WTC11 (cell line): ENCODE data around the gene BCL7A. TPM values are rescaled to one million over a fixed set of nuclear protein-coding genes. Genes with fewer than 3 reads are reported as not detected.

Experiments used
- ATAC-seq: fragments of 200-7000 bp; cut with Tn5 transposase; 2 replicates; pipeline ENCODE4 v1.10.0; 2021; ENCODE audit warnings: mild to moderate bottlenecking, moderate library complexity
- CTCF ChIA-PET: fragments of 300-600 bp; sonication (Branson Sonifier 250); formaldehyde crosslinking; loops from one replicate; lab custom pipeline; 2021; ENCODE audit warnings: antibody characterized with exemption; lab: Charles Lee
- POLR2A ChIA-PET: fragments of 350-600 bp; sonication (Branson Sonifier 250); formaldehyde crosslinking; loops from one replicate; lab custom pipeline; 2021; ENCODE audit warnings: antibody characterized with exemption; lab: Charles Lee
- DNase-seq: peaks from one replicate; pipeline ENCODE4 v3.0.0; 2021; ENCODE audit warnings: low spot score
- H3K27ac Mint-ChIP-seq: 2 replicates; pipeline ENCODE4 v1.8.0; 2021; ENCODE audit warnings: mixed read lengths
- H3K27me3 Mint-ChIP-seq: 2 replicates; pipeline ENCODE4 v1.8.0; 2021; ENCODE audit warnings: low read depth, mild to moderate bottlenecking, moderate library complexity, mixed read lengths
- H3K36me3 Mint-ChIP-seq: 2 replicates; pipeline ENCODE4 v1.8.0; 2021; ENCODE audit warnings: mixed read lengths
- H3K4me1 Mint-ChIP-seq: 2 replicates; pipeline ENCODE4 v1.8.0; 2022; ENCODE audit warnings: mixed read lengths
- H3K4me3 Mint-ChIP-seq: 2 replicates; pipeline ENCODE4 v1.8.0; 2021; ENCODE audit warnings: mild to moderate bottlenecking, moderate library complexity, mixed read lengths
- H3K9me3 Mint-ChIP-seq: 2 replicates; pipeline ENCODE4 v1.8.0; 2021; ENCODE audit warnings: mixed read lengths
- CBFB ChIP-seq: sonication (generic); formaldehyde crosslinking; IDR thresholded peaks from 2 replicates; pipeline ENCODE4 v1.8.1; 2022; ENCODE audit warnings: mild to moderate bottlenecking, low read depth, missing genetic modification reagents
- CREM ChIP-seq: sonication (generic); formaldehyde crosslinking; IDR thresholded peaks from 2 replicates; pipeline ENCODE4 v1.8.1; 2022; ENCODE audit warnings: mild to moderate bottlenecking, missing genetic modification reagents, moderate library complexity
- EMX1 ChIP-seq: fragments of 250-450 bp; sonication (Bioruptor Pico); IDR thresholded peaks from 2 replicates; pipeline ENCODE4 v1.8.0; 2021; ENCODE audit warnings: mild to moderate bottlenecking
- FOXP4 ChIP-seq: sonication (generic); formaldehyde crosslinking; IDR thresholded peaks from 2 replicates; pipeline ENCODE4 v1.8.0; 2022; ENCODE audit warnings: mild to moderate bottlenecking, missing genetic modification reagents
- GTF2I ChIP-seq: fragments of 250-450 bp; sonication (Bioruptor Pico); conservative IDR thresholded peaks from 2 replicates; pipeline ENCODE4 v1.4.0; 2021; ENCODE audit warnings: mild to moderate bottlenecking
- NFYB ChIP-seq: sonication (generic); formaldehyde crosslinking; conservative IDR thresholded peaks from 2 replicates; pipeline ENCODE4 v1.8.0; 2022; ENCODE audit warnings: low read depth, missing genetic modification reagents
- NR1H2 ChIP-seq: sonication (generic); formaldehyde crosslinking; IDR thresholded peaks from 2 replicates; pipeline ENCODE4 v1.9.0; 2021; ENCODE audit warnings: mild to moderate bottlenecking, moderate library complexity, missing genetic modification reagents
- OVOL2 ChIP-seq: fragments of 250-450 bp; sonication (Bioruptor Pico); IDR thresholded peaks from 2 replicates; pipeline ENCODE4 v1.9.0; 2021; ENCODE audit warnings: mild to moderate bottlenecking, borderline replicate concordance
- RORB ChIP-seq: fragments of 250-450 bp; sonication (Bioruptor Pico); IDR thresholded peaks from 2 replicates; pipeline ENCODE4 v1.9.0; 2021; ENCODE audit warnings: mild to moderate bottlenecking
- TCF7 ChIP-seq: sonication (generic); formaldehyde crosslinking; IDR thresholded peaks from 2 replicates; pipeline ENCODE4 v1.8.0; 2022; ENCODE audit warnings: mild to moderate bottlenecking, low read depth, missing genetic modification reagents, moderate library complexity
- TEAD1 ChIP-seq: sonication (generic); formaldehyde crosslinking; IDR thresholded peaks from 2 replicates; pipeline ENCODE4 v1.8.0; 2022; ENCODE audit warnings: mild to moderate bottlenecking, missing genetic modification reagents
- TEAD4 ChIP-seq: sonication (generic); formaldehyde crosslinking; IDR thresholded peaks from 2 replicates; pipeline ENCODE4 v1.8.0; 2022; ENCODE audit warnings: mild to moderate bottlenecking, missing genetic modification reagents
- USF1 ChIP-seq: sonication (generic); formaldehyde crosslinking; IDR thresholded peaks from 2 replicates; pipeline ENCODE4 v1.8.0; 2022; ENCODE audit warnings: mild to moderate bottlenecking, missing genetic modification reagents
- ZMAT4 ChIP-seq: fragments of 250-450 bp; sonication (Bioruptor Pico); IDR thresholded peaks from 2 replicates; pipeline ENCODE4 v1.9.0; 2021; ENCODE audit warnings: mild to moderate bottlenecking
- ZNF317 ChIP-seq: sonication (generic); formaldehyde crosslinking; IDR thresholded peaks from 2 replicates; pipeline ENCODE4 v1.8.1; 2023; ENCODE audit warnings: low read depth, mild to moderate bottlenecking, moderate library complexity, missing genetic modification reagents, borderline replicate concordance
- ZNF416 ChIP-seq: fragments of 250-450 bp; sonication (Bioruptor Pico); IDR thresholded peaks from 2 replicates; pipeline ENCODE4 v1.9.0; 2021; ENCODE audit warnings: mild to moderate bottlenecking, inconsistent platforms
- ZSCAN18 ChIP-seq: fragments of 250-450 bp; sonication (Bioruptor Pico); IDR thresholded peaks from 2 replicates; pipeline ENCODE4 v2.1.2; 2022; ENCODE audit warnings: mild to moderate bottlenecking, moderate library complexity
- total RNA-seq: library from RNA; stranded (reverse); gene quantifications from 3 replicates; pipeline ENCODE4 v1.2.3, GENCODE V29; 2021
- TF ChIP-seq, protein P1 (sequence below): sonication (generic); formaldehyde crosslinking; IDR thresholded peaks from 2 replicates; pipeline ENCODE4 v1.8.0; 2022; ENCODE audit warnings: mild to moderate bottlenecking, missing genetic modification reagents
- TF ChIP-seq, protein P2 (sequence below): fragments of 200-600 bp; IDR thresholded peaks from 2 replicates; pipeline ENCODE4 v1.8.0; 2022; ENCODE audit warnings: antibody characterized with exemption
- TF ChIP-seq, protein P3 (sequence below): sonication (generic); formaldehyde crosslinking; IDR thresholded peaks from 2 replicates; pipeline ENCODE4 v1.8.0; 2022; ENCODE audit warnings: missing genetic modification reagents

The BCL7A gene
- total RNA-seq, 1 experiment from 2014 or later = 19.7 TPM

DNA sequence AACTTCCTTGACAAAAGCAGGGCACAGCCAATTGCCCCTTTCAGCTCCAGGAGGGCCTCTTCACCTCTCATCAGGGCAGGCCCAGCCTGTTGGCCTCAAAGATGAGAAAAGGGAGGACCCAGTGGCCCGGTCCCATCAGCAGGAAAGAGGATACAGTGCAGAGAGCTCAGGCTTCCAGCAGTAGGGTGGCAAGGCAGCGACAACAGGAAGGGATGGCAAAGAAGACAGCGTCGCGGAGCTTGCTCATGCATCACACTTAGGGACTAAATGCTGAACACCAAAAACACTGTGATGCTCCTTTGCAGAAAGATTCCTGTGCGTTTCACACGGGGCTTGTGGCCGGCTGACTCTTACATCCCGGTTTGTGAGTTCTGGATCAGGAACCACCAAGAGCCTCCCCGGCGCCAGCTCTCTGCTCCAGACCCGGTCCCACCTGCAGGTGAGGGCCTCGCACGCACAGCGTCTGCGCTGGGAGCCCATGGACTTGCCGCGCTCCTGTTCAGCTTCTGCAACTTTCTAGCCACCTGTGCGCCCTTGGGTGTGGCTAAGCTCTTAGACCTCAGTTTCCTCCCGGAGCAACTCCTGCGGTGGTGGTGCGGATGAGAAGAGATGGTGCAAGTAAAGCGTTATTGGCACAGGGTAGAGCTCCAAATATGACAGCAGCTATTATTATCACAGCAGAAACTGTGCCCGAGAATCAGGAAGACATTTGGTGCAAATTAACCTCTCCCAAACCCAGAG, 15.3 kb upstream of the BCL7A start (continued):
- TF ChIP-seq TEAD1 (CRISPR knock-in tag) (no peak), ZNF416 (CRISPR knock-in tag) (no peak), ZMAT4 (CRISPR knock-in tag) (no peak)
- TF ChIP-seq, all 79 proteins: peak for 0

GRCh38 chr12:122009741-122010140, 11.9 kb upstream of the BCL7A start:
- no peak for DNase-seq
- POLR2A ChIA-PET = no interaction called here
- TF ChIP-seq OVOL2 (CRISPR knock-in tag) (no peak), TCF7 (CRISPR knock-in tag) (no peak), NFYB (no peak), TEAD1 (CRISPR knock-in tag) (no peak), TEAD4 (CRISPR knock-in tag) (no peak), EMX1 (no peak), ZSCAN18 (no peak)
- TF ChIP-seq, protein P1, sequence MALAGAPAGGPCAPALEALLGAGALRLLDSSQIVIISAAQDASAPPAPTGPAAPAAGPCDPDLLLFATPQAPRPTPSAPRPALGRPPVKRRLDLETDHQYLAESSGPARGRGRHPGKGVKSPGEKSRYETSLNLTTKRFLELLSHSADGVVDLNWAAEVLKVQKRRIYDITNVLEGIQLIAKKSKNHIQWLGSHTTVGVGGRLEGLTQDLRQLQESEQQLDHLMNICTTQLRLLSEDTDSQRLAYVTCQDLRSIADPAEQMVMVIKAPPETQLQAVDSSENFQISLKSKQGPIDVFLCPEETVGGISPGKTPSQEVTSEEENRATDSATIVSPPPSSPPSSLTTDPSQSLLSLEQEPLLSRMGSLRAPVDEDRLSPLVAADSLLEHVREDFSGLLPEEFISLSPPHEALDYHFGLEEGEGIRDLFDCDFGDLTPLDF (CRISPR knock-in tag) = no peak
- TF ChIP-seq, protein P2, sequence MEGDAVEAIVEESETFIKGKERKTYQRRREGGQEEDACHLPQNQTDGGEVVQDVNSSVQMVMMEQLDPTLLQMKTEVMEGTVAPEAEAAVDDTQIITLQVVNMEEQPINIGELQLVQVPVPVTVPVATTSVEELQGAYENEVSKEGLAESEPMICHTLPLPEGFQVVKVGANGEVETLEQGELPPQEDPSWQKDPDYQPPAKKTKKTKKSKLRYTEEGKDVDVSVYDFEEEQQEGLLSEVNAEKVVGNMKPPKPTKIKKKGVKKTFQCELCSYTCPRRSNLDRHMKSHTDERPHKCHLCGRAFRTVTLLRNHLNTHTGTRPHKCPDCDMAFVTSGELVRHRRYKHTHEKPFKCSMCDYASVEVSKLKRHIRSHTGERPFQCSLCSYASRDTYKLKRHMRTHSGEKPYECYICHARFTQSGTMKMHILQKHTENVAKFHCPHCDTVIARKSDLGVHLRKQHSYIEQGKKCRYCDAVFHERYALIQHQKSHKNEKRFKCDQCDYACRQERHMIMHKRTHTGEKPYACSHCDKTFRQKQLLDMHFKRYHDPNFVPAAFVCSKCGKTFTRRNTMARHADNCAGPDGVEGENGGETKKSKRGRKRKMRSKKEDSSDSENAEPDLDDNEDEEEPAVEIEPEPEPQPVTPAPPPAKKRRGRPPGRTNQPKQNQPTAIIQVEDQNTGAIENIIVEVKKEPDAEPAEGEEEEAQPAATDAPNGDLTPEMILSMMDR = no peak

DNA sequence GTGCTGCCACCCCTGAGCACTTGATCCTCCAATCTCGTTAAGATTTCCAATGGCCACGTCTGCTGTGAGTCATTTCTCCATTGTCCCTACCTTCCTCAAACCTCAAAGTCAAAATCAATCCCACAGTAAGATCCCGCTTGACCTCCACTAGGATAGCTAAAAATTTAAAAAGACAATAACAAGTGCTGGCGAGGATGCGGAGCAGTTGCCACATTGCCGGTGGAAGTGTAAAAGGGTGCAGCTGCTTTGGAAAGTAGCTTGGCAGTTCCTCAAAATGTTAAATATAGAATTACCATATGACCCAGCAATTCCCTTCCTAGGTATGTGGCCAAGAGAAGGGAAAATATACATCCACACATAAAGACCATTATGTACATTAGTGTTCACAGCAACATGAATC, 9.5 kb upstream of the BCL7A start:
- no peak overlapping the region for H3K4me3 Mint-ChIP-seq
- no peaks in the 10 kb centered on the region; the same call in 1 of the 2 replicates for H3K27me3 Mint-ChIP-seq
- DNase-seq = no peak
- H3K36me3 Mint-ChIP-seq = no peaks in the 10 kb centered on the region
- no peak for ATAC-seq
- ChIA-PET POLR2A (no interaction called here), CTCF (interaction anchor here (1.5 kb wide), 1 partner anchor 200 kb away, joined by 3 read pairs; no protein-coding TSS in a partner anchor)
- 0 out of 2 replicates have a peak, but pooled peaks cover 5% of the 10 kb centered on the region for H3K9me3 Mint-ChIP-seq
- H3K27ac Mint-ChIP-seq = no peak overlapping the region
- H3K4me1 Mint-ChIP-seq = no peaks in the 10 kb centered on the region
- TF ChIP-seq GTF2I (CRISPR knock-in tag) (no peak), NFYB (no peak), CREM (CRISPR knock-in tag) (no peak), TEAD4 (CRISPR knock-in tag) (no peak), RORB (no peak), OVOL2 (CRISPR knock-in tag) (no peak), USF1 (CRISPR knock-in tag) (no peak), NR1H2 (CRISPR knock-in tag) (no peak), CBFB (CRISPR knock-in tag) (no peak), ZNF317 (CRISPR knock-in tag) (no peak), FOXP4 (CRISPR knock-in tag) (no peak)
- TF ChIP-seq, protein P3, sequence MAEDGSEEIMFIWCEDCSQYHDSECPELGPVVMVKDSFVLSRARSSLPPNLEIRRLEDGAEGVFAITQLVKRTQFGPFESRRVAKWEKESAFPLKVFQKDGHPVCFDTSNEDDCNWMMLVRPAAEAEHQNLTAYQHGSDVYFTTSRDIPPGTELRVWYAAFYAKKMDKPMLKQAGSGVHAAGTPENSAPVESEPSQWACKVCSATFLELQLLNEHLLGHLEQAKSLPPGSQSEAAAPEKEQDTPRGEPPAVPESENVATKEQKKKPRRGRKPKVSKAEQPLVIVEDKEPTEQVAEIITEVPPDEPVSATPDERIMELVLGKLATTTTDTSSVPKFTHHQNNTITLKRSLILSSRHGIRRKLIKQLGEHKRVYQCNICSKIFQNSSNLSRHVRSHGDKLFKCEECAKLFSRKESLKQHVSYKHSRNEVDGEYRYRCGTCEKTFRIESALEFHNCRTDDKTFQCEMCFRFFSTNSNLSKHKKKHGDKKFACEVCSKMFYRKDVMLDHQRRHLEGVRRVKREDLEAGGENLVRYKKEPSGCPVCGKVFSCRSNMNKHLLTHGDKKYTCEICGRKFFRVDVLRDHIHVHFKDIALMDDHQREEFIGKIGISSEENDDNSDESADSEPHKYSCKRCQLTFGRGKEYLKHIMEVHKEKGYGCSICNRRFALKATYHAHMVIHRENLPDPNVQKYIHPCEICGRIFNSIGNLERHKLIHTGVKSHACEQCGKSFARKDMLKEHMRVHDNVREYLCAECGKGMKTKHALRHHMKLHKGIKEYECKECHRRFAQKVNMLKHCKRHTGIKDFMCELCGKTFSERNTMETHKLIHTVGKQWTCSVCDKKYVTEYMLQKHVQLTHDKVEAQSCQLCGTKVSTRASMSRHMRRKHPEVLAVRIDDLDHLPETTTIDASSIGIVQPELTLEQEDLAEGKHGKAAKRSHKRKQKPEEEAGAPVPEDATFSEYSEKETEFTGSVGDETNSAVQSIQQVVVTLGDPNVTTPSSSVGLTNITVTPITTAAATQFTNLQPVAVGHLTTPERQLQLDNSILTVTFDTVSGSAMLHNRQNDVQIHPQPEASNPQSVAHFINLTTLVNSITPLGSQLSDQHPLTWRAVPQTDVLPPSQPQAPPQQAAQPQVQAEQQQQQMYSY = no peak

More at GRCh38 chr12:122009741-122010140, 11.9 kb upstream of the BCL7A start:
- 0 out of 2 replicates have a peak, but pooled peaks cover 5% of the 10 kb centered on the region for H3K9me3 Mint-ChIP-seq
- H3K4me1 Mint-ChIP-seq = no peaks in the 10 kb centered on the region
- CTCF ChIA-PET = interaction anchor here (0.9 to 1.3 kb wide), 2 partner anchors 31 to 215 kb away, joined by 3 read pairs; no protein-coding TSS in a partner anchor
- no peak for ATAC-seq
- no peaks in the 10 kb centered on the region for H3K27me3 Mint-ChIP-seq
- no peaks in the 10 kb centered on the region for H3K36me3 Mint-ChIP-seq
- H3K27ac Mint-ChIP-seq = no peak overlapping the region
- no peak overlapping the region for H3K4me3 Mint-ChIP-seq
